H9 (cell line): ENCODE data around the gene ANP32A. TPM values are rescaled to one million over a fixed set of nuclear protein-coding genes. Genes with fewer than 3 reads are reported as not detected.

Source experiments
- DNase-seq: peaks from one replicate; pipeline ENCODE4 v3.0.0-alpha.2; 2017
- H2AFZ ChIP-seq: one replicate; pipeline ENCODE4 v1.6.1; 2013; ENCODE audit warnings: mild to moderate bottlenecking, low read length, control low read depth, moderate library complexity
- H2AK5ac ChIP-seq: 2 replicates; pipeline ENCODE4 v1.6.1; 2013; ENCODE audit warnings: low read length, control low read depth, mixed read lengths; ENCODE audit not compliant: insufficient read length
- H2BK120ac ChIP-seq: one replicate; pipeline ENCODE4 v1.6.1; 2013; ENCODE audit warnings: low read depth, mild to moderate bottlenecking, low read length, control low read depth, inconsistent platforms; ENCODE audit not compliant: poor library complexity, severe bottlenecking
- H2BK12ac ChIP-seq: 2 replicates; pipeline ENCODE4 v1.6.1; 2013; ENCODE audit warnings: low read length, control low read depth, mixed read lengths, low read depth; ENCODE audit not compliant: insufficient read length
- H2BK15ac ChIP-seq: 2 replicates; pipeline ENCODE4 v1.6.1; 2013; ENCODE audit warnings: low read depth, low read length, control low read depth
- H2BK20ac ChIP-seq: one replicate; pipeline ENCODE4 v1.6.1; 2013; ENCODE audit warnings: low read depth, mild to moderate bottlenecking, low read length, control low read depth, inconsistent platforms; ENCODE audit not compliant: poor library complexity, severe bottlenecking
- H2BK5ac ChIP-seq: 2 replicates; pipeline ENCODE4 v1.6.1; 2013; ENCODE audit warnings: low read length, control low read depth, mixed read lengths; ENCODE audit not compliant: insufficient read length
- H3K14ac ChIP-seq: 2 replicates; pipeline ENCODE4 v1.6.1; 2013; ENCODE audit warnings: low read length, control low read depth; ENCODE audit not compliant: insufficient read depth
- H3K18ac ChIP-seq: 2 replicates; pipeline ENCODE4 v1.6.1; 2013; ENCODE audit warnings: low read depth, mild to moderate bottlenecking, mixed read lengths, low read length, control low read depth; ENCODE audit not compliant: insufficient read length
- H3K23ac ChIP-seq: 2 replicates; pipeline ENCODE4 v1.6.1; 2013; ENCODE audit warnings: low read length, control low read depth, mixed read lengths, low read depth; ENCODE audit not compliant: insufficient read length
- H3K23me2 ChIP-seq: 2 replicates; pipeline ENCODE4 v1.6.1; 2013; ENCODE audit warnings: low read depth, mild to moderate bottlenecking, mixed read lengths, low read length, control low read depth; ENCODE audit not compliant: insufficient read length, poor library complexity, severe bottlenecking
- H3K27ac ChIP-seq: 2 replicates; pipeline ENCODE4 v1.5.1; 2013; ENCODE audit warnings: low read length, control low read depth, mixed read lengths, low read depth; ENCODE audit not compliant: insufficient read length
- H3K27me3 ChIP-seq: 2 replicates; pipeline ENCODE4 v1.6.1; 2013; ENCODE audit warnings: low read length, control low read depth, inconsistent platforms; ENCODE audit not compliant: insufficient read depth
- H3K4ac ChIP-seq: 2 replicates; pipeline ENCODE4 v1.6.1; 2013; ENCODE audit warnings: low read depth, mild to moderate bottlenecking, control low read depth, inconsistent platforms, low read length, moderate library complexity
- H3K4me1 ChIP-seq: 2 replicates; pipeline ENCODE4 v1.6.1; 2013; ENCODE audit warnings: low read length, control low read depth, inconsistent platforms; ENCODE audit not compliant: insufficient read depth
- H3K4me2 ChIP-seq: 2 replicates; pipeline ENCODE4 v1.6.1; 2013; ENCODE audit warnings: low read length, control low read depth, mixed read lengths; ENCODE audit not compliant: insufficient read length, insufficient read depth
- H3K56ac ChIP-seq: 2 replicates; pipeline ENCODE4 v1.6.1; 2013; ENCODE audit warnings: low read depth, mild to moderate bottlenecking, mixed read lengths, low read length, control low read depth; ENCODE audit not compliant: insufficient read length
- H3K79me1 ChIP-seq: 2 replicates; pipeline ENCODE4 v1.6.1; 2013; ENCODE audit warnings: low read depth, mild to moderate bottlenecking, moderate library complexity, low read length, control low read depth, inconsistent platforms; ENCODE audit not compliant: insufficient read depth, poor library complexity, severe bottlenecking
- H3K79me2 ChIP-seq: 2 replicates; pipeline ENCODE4 v1.6.1; 2013; ENCODE audit warnings: low read length, control low read depth, inconsistent platforms; ENCODE audit not compliant: insufficient read depth
- H3K9ac ChIP-seq: 2 replicates; pipeline ENCODE4 v1.6.1; 2013; ENCODE audit warnings: low read length, control low read depth, mixed read lengths; ENCODE audit not compliant: insufficient read length; ENCODE audit errors: extremely low read depth
- H3K9me3 ChIP-seq: one replicate; pipeline ENCODE4 v1.6.1; 2013; ENCODE audit warnings: low read depth, low read length, inconsistent platforms; ENCODE audit not compliant: control insufficient read depth
- H3T11ph ChIP-seq: one replicate; pipeline ENCODE4 v1.6.1; 2013; ENCODE audit warnings: mild to moderate bottlenecking, low read length, control low read depth, inconsistent platforms
- H4K20me1 ChIP-seq: one replicate; pipeline ENCODE4 v1.6.1; 2013; ENCODE audit not compliant: control insufficient read depth, insufficient read length, insufficient read depth
- H4K5ac ChIP-seq: 2 replicates; pipeline ENCODE4 v1.6.1; 2013; ENCODE audit warnings: low read depth, mild to moderate bottlenecking, mixed read lengths, low read length, control low read depth; ENCODE audit not compliant: insufficient read length
- H4K8ac ChIP-seq: replicated peaks from 2 replicates; pipeline ENCODE4 v1.6.1; 2013; ENCODE audit warnings: low read length, control low read depth, mixed read lengths, low read depth; ENCODE audit not compliant: insufficient read length
- H4K91ac ChIP-seq: 2 replicates; pipeline ENCODE4 v1.6.1; 2013; ENCODE audit warnings: low read depth, mild to moderate bottlenecking, moderate library complexity, mixed read lengths, low read length, control low read depth; ENCODE audit not compliant: insufficient read length
- H3K27ac Mint-ChIP-seq, 3 experiments: 2 replicates in 2 of 3; 3 replicates in 1 of 3; pipeline ENCODE4 v1.8.0; 2020 to 2021; ENCODE audit warnings: mixed read lengths in 3 of 3, mild to moderate bottlenecking in 1 of 3, moderate library complexity in 1 of 3
- H3K27me3 Mint-ChIP-seq: 2 replicates; pipeline ENCODE4 v1.8.0; 2021; ENCODE audit warnings: low read depth, mild to moderate bottlenecking, moderate library complexity, mixed read lengths
- H3K36me3 Mint-ChIP-seq, 3 experiments: 2 replicates in 2 of 3; 3 replicates in 1 of 3; pipeline ENCODE4 v1.8.0; 2020 to 2021; ENCODE audit warnings: low read depth in 3 of 3, mixed read lengths in 3 of 3; ENCODE audit not compliant: insufficient read depth in 1 of 3
- H3K4me1 Mint-ChIP-seq, 2 experiments: 2 replicates each; pipeline ENCODE4 v1.8.0; 2020; ENCODE audit warnings: mixed read lengths in 2 of 2
- H3K4me3 Mint-ChIP-seq, 2 experiments: 2 replicates in 1 of 2; 3 replicates in 1 of 2; pipeline ENCODE4 v1.8.0; 2020 to 2021; ENCODE audit warnings: mild to moderate bottlenecking in 2 of 2, mixed read lengths in 2 of 2, moderate library complexity in 1 of 2
- H3K9me3 Mint-ChIP-seq, 2 experiments: 2 replicates in 1 of 2; 3 replicates in 1 of 2; pipeline ENCODE4 v1.8.0; 2020; ENCODE audit warnings: mild to moderate bottlenecking in 2 of 2, mixed read lengths in 2 of 2, moderate library complexity in 1 of 2
- WGBS: extraction: QIAGEN DNeasy Blood & Tissue Kit; methylation state at CpG from one replicate; pipeline ENCODE4 v1.1.7; 2013; ENCODE audit warnings: missing lambda C conversion rate, low lambda C conversion rate, mixed read lengths; ENCODE audit not compliant: insufficient read length; ENCODE audit errors: extremely low coverage; 5-methylcytosine and 5-hydroxymethylcytosine counted together
- total RNA-seq: library from RNA; stranded (reverse); gene quantifications from 2 replicates; pipeline ENCODE4 v1.2.1, GENCODE V29; 2021
- TF ChIP-seq, protein P1 (sequence below): fragments of 200-600 bp; sonication (generic); conservative IDR thresholded peaks from 3 replicates; pipeline ENCODE4 v1.8.0; 2021; ENCODE audit warnings: antibody characterized with exemption, mild to moderate bottlenecking

The ANP32A gene
- total RNA-seq, 1 experiment from 2014 or later = 318 TPM

DNA sequence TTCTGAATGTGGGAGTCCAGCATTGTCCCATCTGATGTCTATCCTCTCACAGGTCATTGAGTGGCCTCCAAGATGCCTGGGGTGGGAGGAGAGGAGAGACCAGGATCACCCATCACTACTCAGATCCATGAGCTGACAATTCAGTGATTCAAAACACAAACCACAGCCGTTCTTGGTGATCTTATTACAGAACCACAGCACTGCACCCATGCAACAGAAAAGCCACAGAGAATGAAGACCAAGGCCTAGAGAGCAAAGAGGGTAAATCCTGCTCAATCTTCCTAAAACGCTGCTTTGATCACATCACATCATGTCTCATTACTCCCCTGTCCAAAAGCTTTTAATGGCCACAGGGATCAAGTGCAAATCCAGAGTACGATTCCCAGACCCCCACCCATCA is 23.5 kb downstream of the ANP32A start:
- Mint-ChIP-seq H3K9me3 (no peaks in the 10 kb centered on the region), H3K36me3 (peaks cover 2 to 11% (median 11%) of the 10 kb centered on the region in 3 experiments; a peak in 5 of 7 replicates), H3K27me3 (no peaks in the 10 kb centered on the region; the same call in 1 of the 2 replicates), H3K4me3 (no peak overlapping the region), H3K27ac (no peak overlapping the region; a peak in 1 of 7 replicates), H3K4me1 (peaks cover 69 to 72% of the 10 kb centered on the region in 2 experiments)
- no peak overlapping the region for H3K4me2 ChIP-seq
- H2AK5ac ChIP-seq = no peak overlapping the region
- peaks cover 22% of the 10 kb centered on the region for H3K79me1 ChIP-seq
- H3K14ac ChIP-seq = no peak overlapping the region
- H4K8ac ChIP-seq = no peak overlapping the region
- DNase-seq = no peak
- H3K4me1 ChIP-seq = peaks cover 22% of the 10 kb centered on the region; the same call in 1 of the 2 replicates
- peaks cover 35% of the 10 kb centered on the region; the same call in 1 of the 2 replicates for H3K79me2 ChIP-seq
- H3T11ph ChIP-seq = no peak overlapping the region
- H3K23ac ChIP-seq = no peak overlapping the region
- no peak overlapping the region for H3K4ac ChIP-seq
- H2BK12ac ChIP-seq = no peak overlapping the region
- H2BK5ac ChIP-seq = no peak overlapping the region
- H3K18ac ChIP-seq = no peak overlapping the region
- no peaks in the 10 kb centered on the region for H3K27me3 ChIP-seq
- H4K91ac ChIP-seq = no peak overlapping the region
- H2BK120ac ChIP-seq = no peak overlapping the region
- no peak overlapping the region for H3K9ac ChIP-seq
- no peak overlapping the region for H2BK20ac ChIP-seq
- H4K5ac ChIP-seq = no peak overlapping the region
- no peaks in the 10 kb centered on the region for H3K9me3 ChIP-seq
- no peak overlapping the region for H2BK15ac ChIP-seq
- no peaks in the 10 kb centered on the region for H4K20me1 ChIP-seq
- no peak overlapping the region for H3K27ac ChIP-seq
- WGBS = no CpG with 5 or more reads among the region's 3 CpGs
- no peaks in the 10 kb centered on the region for H3K23me2 ChIP-seq
- no peak overlapping the region for H2AFZ ChIP-seq
- no peak overlapping the region for H3K56ac ChIP-seq
- TF ChIP-seq, protein P1, sequence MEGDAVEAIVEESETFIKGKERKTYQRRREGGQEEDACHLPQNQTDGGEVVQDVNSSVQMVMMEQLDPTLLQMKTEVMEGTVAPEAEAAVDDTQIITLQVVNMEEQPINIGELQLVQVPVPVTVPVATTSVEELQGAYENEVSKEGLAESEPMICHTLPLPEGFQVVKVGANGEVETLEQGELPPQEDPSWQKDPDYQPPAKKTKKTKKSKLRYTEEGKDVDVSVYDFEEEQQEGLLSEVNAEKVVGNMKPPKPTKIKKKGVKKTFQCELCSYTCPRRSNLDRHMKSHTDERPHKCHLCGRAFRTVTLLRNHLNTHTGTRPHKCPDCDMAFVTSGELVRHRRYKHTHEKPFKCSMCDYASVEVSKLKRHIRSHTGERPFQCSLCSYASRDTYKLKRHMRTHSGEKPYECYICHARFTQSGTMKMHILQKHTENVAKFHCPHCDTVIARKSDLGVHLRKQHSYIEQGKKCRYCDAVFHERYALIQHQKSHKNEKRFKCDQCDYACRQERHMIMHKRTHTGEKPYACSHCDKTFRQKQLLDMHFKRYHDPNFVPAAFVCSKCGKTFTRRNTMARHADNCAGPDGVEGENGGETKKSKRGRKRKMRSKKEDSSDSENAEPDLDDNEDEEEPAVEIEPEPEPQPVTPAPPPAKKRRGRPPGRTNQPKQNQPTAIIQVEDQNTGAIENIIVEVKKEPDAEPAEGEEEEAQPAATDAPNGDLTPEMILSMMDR = no peak
